NT2/D1 (cell line): Measurements from ENCODE around the gene MLC1.

Source experiments
- YY1 ChIP-seq: IDR thresholded peaks from 2 replicates; pipeline ENCODE4 v1.6.1; 2011; ENCODE audit not compliant: insufficient read length, insufficient read depth
- ZNF274 ChIP-seq: IDR thresholded peaks from 2 replicates; pipeline ENCODE4 v1.6.1; 2011; ENCODE audit warnings: mild to moderate bottlenecking, low read depth, low read length

DNA sequence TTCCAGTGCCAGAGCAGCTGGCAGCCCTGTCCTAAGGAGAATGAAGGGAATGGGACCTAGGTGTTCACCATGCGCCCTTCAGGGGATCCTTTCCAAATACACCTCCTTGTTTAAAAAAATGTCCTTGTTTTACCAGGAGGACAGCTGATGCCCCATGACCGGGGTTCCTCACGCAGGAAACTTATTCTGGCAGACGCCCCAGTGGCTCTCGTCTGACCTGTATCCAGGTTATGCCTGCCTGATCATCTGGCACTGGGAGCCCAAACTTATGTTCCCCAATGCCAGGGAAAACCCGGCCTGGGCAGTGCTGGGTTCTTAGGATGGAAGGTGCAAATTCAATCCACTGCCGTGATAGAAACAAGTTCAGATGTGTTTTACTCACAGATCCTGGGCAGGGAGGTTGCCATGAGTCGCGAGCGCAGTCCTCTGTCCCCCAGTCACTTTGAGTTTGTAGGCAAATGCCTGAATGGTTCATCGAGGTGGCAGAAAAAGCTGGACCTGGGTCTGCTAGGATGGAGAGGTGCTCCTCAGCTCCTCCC lies 36.0 kb upstream of the MLC1 start:
- TF ChIP-seq ZNF274 (no peak), YY1 (no peak)
